Measurements from ENCODE around the gene PRSS33. TPM values are rescaled to one million over a fixed set of nuclear protein-coding genes. Genes with fewer than 3 reads are reported as not detected.

Gene PRSS33
- total RNA-seq, 1 experiment from 2014 or later: not detected

- Histone ChIP-seq H2AK5ac (ENCODE audit: insufficient read length, low read length) (no peak overlapping the region), H3K23me2 (ENCODE audit: insufficient read length, low read depth, low read length, poor library complexity, severe bottlenecking) (no peaks in the 10 kb centered on the region), H2BK20ac (ENCODE audit: low read depth, low read length, poor library complexity, severe bottlenecking) (no peak overlapping the region), H2BK120ac (ENCODE audit: low read depth, low read length, poor library complexity, severe bottlenecking) (no peak overlapping the region), H3K4me2 (ENCODE audit: insufficient read depth, insufficient read length, low read length) (no peak overlapping the region), H2AFZ (ENCODE audit: low read length) (no peak overlapping the region), H3K9ac (ENCODE audit: extremely low read depth, insufficient read length, low read length) (no peak overlapping the region), H3K27ac (ENCODE audit: insufficient read length, low read depth, low read length) (no peak overlapping the region), H3K4me1 (ENCODE audit: insufficient read depth, low read length) (no peaks in the 10 kb centered on the region), H4K91ac (ENCODE audit: insufficient read length, low read depth, low read length) (no peak overlapping the region), H3K56ac (ENCODE audit: insufficient read length, low read depth, low read length) (no peak overlapping the region), H2BK12ac (ENCODE audit: insufficient read length, low read depth, low read length) (no peak overlapping the region), H4K20me1 (ENCODE audit: control insufficient read depth, insufficient read depth, insufficient read length) (no peaks in the 10 kb centered on the region), H3K23ac (ENCODE audit: insufficient read length, low read depth, low read length) (no peak overlapping the region), H2BK15ac (ENCODE audit: low read depth, low read length) (no peak overlapping the region), H3K27me3 (ENCODE audit: insufficient read depth, low read length) (no peaks in the 10 kb centered on the region), H4K5ac (ENCODE audit: insufficient read length, low read depth, low read length) (no peak overlapping the region), H3K9me3 (ENCODE audit: control insufficient read depth, low read depth, low read length) (no peaks in the 10 kb centered on the region), H3K14ac (ENCODE audit: insufficient read depth, low read length) (no peak overlapping the region), H4K8ac (replicated peaks; ENCODE audit: insufficient read length, low read depth, low read length) (no peak overlapping the region), H3K79me2 (ENCODE audit: insufficient read depth, low read length) (no peaks in the 10 kb centered on the region), H2BK5ac (ENCODE audit: insufficient read length, low read length) (no peak overlapping the region), H3K4ac (ENCODE audit: low read depth, low read length) (no peak overlapping the region), H3K79me1 (ENCODE audit: insufficient read depth, low read depth, low read length, poor library complexity, severe bottlenecking) (no peaks in the 10 kb centered on the region), H3K18ac (ENCODE audit: insufficient read length, low read depth, low read length) (no peak overlapping the region), H3T11ph (ENCODE audit: low read length) (no peak overlapping the region)
- Mint-ChIP-seq H3K27ac (no peak overlapping the region; a peak in 1 of 7 replicates), H3K4me3 (no peak overlapping the region), H3K36me3 (ENCODE audit: insufficient read depth in 1 of 3, low read depth in 3 of 3) (no peaks in the 10 kb centered on the region), H3K27me3 (ENCODE audit: low read depth) (peaks cover 14% of the 10 kb centered on the region), H3K9me3 (no peaks in the 10 kb centered on the region), H3K4me1 (peaks cover 7% of the 10 kb centered on the region in 2 experiments; a peak in 3 of 4 replicates)
- no peak for DNase-seq
- no CpG with 5 or more reads among the region's 20 CpGs for WGBS (ENCODE audit: extremely low coverage, insufficient read length, low lambda C conversion rate)
- no peak for TF ChIP-seq CTCF (conservative IDR thresholded peaks at IDR 0.05)
These were observed 27.4 kb upstream of the PRSS33 start for GRCh38 chr16:2814551-2815298.
